CD4-positive, alpha-beta T cell (primary cell): Measurements from ENCODE around the gene KRT74. TPM values are rescaled to one million over a fixed set of nuclear protein-coding genes. Genes with fewer than 3 reads are reported as not detected.

ENCODE experiments used
- ATAC-seq: fragments of 200-7000 bp; cut with Tn5 transposase; one replicate; pipeline ENCODE4 v1.10.0; 2022; ENCODE audit warnings: mild to moderate bottlenecking; ENCODE audit not compliant: poor library complexity
- CTCF ChIA-PET: fragments of 350-600 bp; sonication (Branson Sonifier 250); formaldehyde crosslinking; loops from one replicate; lab custom pipeline; 2021; ENCODE audit warnings: antibody characterized with exemption, inconsistent platforms; lab: Charles Lee
- POLR2A ChIA-PET: fragments of 350-600 bp; sonication (Branson Sonifier 250); formaldehyde crosslinking; loops from one replicate; lab custom pipeline; 2021; ENCODE audit warnings: antibody characterized with exemption, inconsistent platforms; lab: Charles Lee
- DNase-seq, 14 experiments: peaks; one replicate each; pipeline ENCODE4 v3.0.0-alpha.2; 2013 to 2020; ENCODE audit warnings: mixed read lengths in 2 of 14
- H3K27ac ChIP-seq, 2 donors: one replicate each; pipeline versions ENCODE4 v1.5.1 to v1.7.0; 2013; ENCODE audit warnings: low read length in 2 of 2, low read depth in 1 of 2, mild to moderate bottlenecking in 1 of 2
- H3K27me3 ChIP-seq, 2 experiments: 1 replicate in 1 of 2; 2 replicates in 1 of 2; pipeline versions ENCODE4 v1.6.1 to v1.7.0; 2013; ENCODE audit warnings: low read length in 2 of 2, control low read depth in 1 of 2, mild to moderate bottlenecking in 1 of 2, moderate library complexity in 1 of 2; ENCODE audit not compliant: insufficient read depth in 2 of 2, control insufficient read depth in 1 of 2
- H3K36me3 ChIP-seq: one replicate; pipeline ENCODE4 v1.6.1; 2013; ENCODE audit warnings: low read length, control low read depth; ENCODE audit not compliant: insufficient read depth
- H3K4me1 ChIP-seq: one replicate; pipeline ENCODE4 v1.6.1; 2013; ENCODE audit warnings: low read length, control low read depth; ENCODE audit not compliant: insufficient read depth
- H3K4me3 ChIP-seq: one replicate; pipeline ENCODE4 v1.5.1; 2013; ENCODE audit warnings: mild to moderate bottlenecking, low read length, moderate library complexity
- H3K9me3 ChIP-seq, 2 experiments: 1 replicate in 1 of 2; 2 replicates in 1 of 2; pipeline versions ENCODE4 v1.6.1 to v1.7.0; 2013; ENCODE audit warnings: low read length in 2 of 2, mild to moderate bottlenecking in 2 of 2, control low read depth in 1 of 2, moderate library complexity in 1 of 2; ENCODE audit not compliant: control insufficient read depth in 1 of 2, insufficient read depth in 1 of 2
- H3K27ac Mint-ChIP-seq: one replicate; pipeline ENCODE4 v1.8.0; 2020; ENCODE audit warnings: mixed read lengths
- H3K27me3 Mint-ChIP-seq: one replicate; pipeline ENCODE4 v1.8.0; 2021; ENCODE audit warnings: mixed read lengths
- H3K36me3 Mint-ChIP-seq: one replicate; pipeline ENCODE4 v1.8.0; 2021; ENCODE audit warnings: low read depth, mixed read lengths
- H3K4me1 Mint-ChIP-seq: one replicate; pipeline ENCODE4 v1.8.0; 2021; ENCODE audit warnings: low read depth, mixed read lengths
- H3K4me3 Mint-ChIP-seq: one replicate; pipeline ENCODE4 v1.8.0; 2020; ENCODE audit warnings: mild to moderate bottlenecking, mixed read lengths
- H3K9me3 Mint-ChIP-seq: one replicate; pipeline ENCODE4 v1.8.0; 2020; ENCODE audit warnings: mixed read lengths
- CTCF ChIP-seq: fragments of 200-600 bp; IDR thresholded peaks from one replicate; pipeline ENCODE4 v1.8.0; 2022; ENCODE audit warnings: antibody characterized with exemption, mild to moderate bottlenecking
- intact Hi-C, 2 experiments: fragments of 100-400 bp; cut with DNase I in 1 of 2; cut with micrococcal nuclease in 1 of 2; formaldehyde crosslinking; loops; one replicate each; pipeline versions ENCODE4 v1.15.1 to v1.9.0; 2023 to 2025; cut with DNase I, micrococcal nuclease
- total RNA-seq, 174 experiments: library from RNA in 2 of 174; stranded (reverse) in 2 of 174; gene quantifications; one replicate each; pipeline ENCODE4 v1.2.3 and lab custom pipeline; 2021 to 2026

Gene KRT74
- total RNA-seq, 2 experiments from 2014 or later: 0.30 to 0.34 TPM

- Histone ChIP-seq H3K27me3 (peaks cover 2 to 16% of the 10 kb centered on the region in 2 experiments), H3K36me3 (no peaks in the 10 kb centered on the region), H3K4me3 (no peak overlapping the region), H3K27ac (no peak overlapping the region), H3K9me3 (no peaks in the 10 kb centered on the region), H3K4me1 (peaks cover 5% of the 10 kb centered on the region)
- ChIA-PET CTCF (no interaction called here), POLR2A (interaction anchor here (0.5 kb wide), 1 partner anchor 8 kb away, joined by 3 read pairs; no protein-coding TSS in a partner anchor)
- ATAC-seq (no peak), DNase-seq (peak in 1 of 14 experiments; percentile 27)
- TF ChIP-seq CTCF: no peak
- Mint-ChIP-seq H3K27ac (no peak overlapping the region), H3K4me1 (no peaks in the 10 kb centered on the region), H3K9me3 (no peaks in the 10 kb centered on the region), H3K4me3 (no peak overlapping the region), H3K27me3 (peaks cover 24% of the 10 kb centered on the region), H3K36me3 (no peaks in the 10 kb centered on the region)
- intact Hi-C loops: no loop called here
Observed at GRCh38 chr12:52559979-52560378, 13.7 kb downstream of the KRT74 start.

GRCh38 chr12:52558781-52559445, 14.7 kb downstream of the KRT74 start:
- peaks cover 19% of the 10 kb centered on the region for H3K27me3 Mint-ChIP-seq
- intact Hi-C loops: no loop called here
- peak in 1 of 14 experiments; percentile 28 for DNase-seq

DNA sequence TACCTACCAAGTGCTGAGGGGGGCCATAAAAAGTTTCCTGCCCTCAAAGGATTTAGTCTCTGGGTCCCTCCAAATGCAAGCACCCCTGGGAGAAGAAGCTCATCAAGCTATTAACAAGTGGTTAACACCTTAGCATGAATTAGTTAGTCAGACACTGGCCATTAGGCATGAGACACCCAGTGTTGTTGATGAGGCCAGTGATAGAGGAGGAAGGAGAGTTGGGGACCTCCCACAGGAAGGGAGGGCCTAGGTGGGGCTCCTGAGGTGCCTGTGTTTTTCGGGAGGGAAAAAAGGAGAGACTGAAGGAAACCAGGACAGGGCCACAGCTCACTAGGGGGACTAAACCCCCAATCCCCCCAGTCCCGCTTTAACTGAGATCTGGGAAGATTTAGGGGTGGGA, 16.2 kb downstream of the KRT74 start:
- Histone ChIP-seq H3K36me3 (no peaks in the 10 kb centered on the region), H3K27ac (no peak overlapping the region), H3K9me3 (no peaks in the 10 kb centered on the region), H3K4me3 (no peak overlapping the region), H3K27me3 (peaks cover 2 to 5% of the 10 kb centered on the region in 2 experiments), H3K4me1 (peaks cover 5% of the 10 kb centered on the region)
- Mint-ChIP-seq H3K27me3 (peaks cover 17% of the 10 kb centered on the region), H3K27ac (no peak overlapping the region), H3K4me3 (no peak overlapping the region), H3K36me3 (no peaks in the 10 kb centered on the region), H3K4me1 (no peaks in the 10 kb centered on the region), H3K9me3 (no peaks in the 10 kb centered on the region)
- intact Hi-C loops: no loop called here
- DNase-seq: peak in 1 of 14 experiments; percentile 26
- CTCF ChIA-PET: no interaction called here
- POLR2A ChIA-PET: no interaction called here
- TF ChIP-seq CTCF: no peak
- no peak for ATAC-seq

More at GRCh38 chr12:52558781-52559445, 14.7 kb downstream of the KRT74 start:
- H3K4me3 Mint-ChIP-seq: no peak overlapping the region
- no peaks in the 10 kb centered on the region for H3K4me1 Mint-ChIP-seq
- H3K27me3 ChIP-seq: peaks cover 2 to 6% of the 10 kb centered on the region in 2 experiments
- no peaks in the 10 kb centered on the region for H3K9me3 Mint-ChIP-seq
- peaks cover 5% of the 10 kb centered on the region for H3K4me1 ChIP-seq
- no peak for ATAC-seq
- TF ChIP-seq CTCF: no peak
- no peaks in the 10 kb centered on the region for H3K36me3 Mint-ChIP-seq
- H3K27ac ChIP-seq: no peak overlapping the region
- H3K4me3 ChIP-seq: no peak overlapping the region
- no peaks in the 10 kb centered on the region for H3K9me3 ChIP-seq
- H3K36me3 ChIP-seq: no peaks in the 10 kb centered on the region
- H3K27ac Mint-ChIP-seq: no peak overlapping the region
- ChIA-PET CTCF (no interaction called here), POLR2A (no interaction called here)
